Upper lobe of left lung (tissue), 4 donors: Measurements from ENCODE around the gene MARK2.

Source experiments
- CTCF ChIP-seq, 6 experiments: fragments of 450-650 bp in 4 of 6; fragments of 200-600 bp in 2 of 6; sonication (generic) in 2 of 6; IDR thresholded peaks; one replicate each; pipeline ENCODE4 v1.5.1; 2016 to 2019; ENCODE audit warnings: antibody characterized with exemption in 6 of 6
- EP300 ChIP-seq, 4 donors: sonication (generic); formaldehyde crosslinking; IDR thresholded peaks; one replicate each; pipeline ENCODE4 v1.5.1; 2017; ENCODE audit warnings: antibody characterized with exemption in 4 of 4, control low read depth in 2 of 4
- POLR2AphosphoS5 ChIP-seq, 2 donors: sonication (generic); formaldehyde crosslinking; IDR thresholded peaks; one replicate each; pipeline ENCODE4 v1.5.1; 2017; ENCODE audit warnings: antibody characterized with exemption in 2 of 2

DNA sequence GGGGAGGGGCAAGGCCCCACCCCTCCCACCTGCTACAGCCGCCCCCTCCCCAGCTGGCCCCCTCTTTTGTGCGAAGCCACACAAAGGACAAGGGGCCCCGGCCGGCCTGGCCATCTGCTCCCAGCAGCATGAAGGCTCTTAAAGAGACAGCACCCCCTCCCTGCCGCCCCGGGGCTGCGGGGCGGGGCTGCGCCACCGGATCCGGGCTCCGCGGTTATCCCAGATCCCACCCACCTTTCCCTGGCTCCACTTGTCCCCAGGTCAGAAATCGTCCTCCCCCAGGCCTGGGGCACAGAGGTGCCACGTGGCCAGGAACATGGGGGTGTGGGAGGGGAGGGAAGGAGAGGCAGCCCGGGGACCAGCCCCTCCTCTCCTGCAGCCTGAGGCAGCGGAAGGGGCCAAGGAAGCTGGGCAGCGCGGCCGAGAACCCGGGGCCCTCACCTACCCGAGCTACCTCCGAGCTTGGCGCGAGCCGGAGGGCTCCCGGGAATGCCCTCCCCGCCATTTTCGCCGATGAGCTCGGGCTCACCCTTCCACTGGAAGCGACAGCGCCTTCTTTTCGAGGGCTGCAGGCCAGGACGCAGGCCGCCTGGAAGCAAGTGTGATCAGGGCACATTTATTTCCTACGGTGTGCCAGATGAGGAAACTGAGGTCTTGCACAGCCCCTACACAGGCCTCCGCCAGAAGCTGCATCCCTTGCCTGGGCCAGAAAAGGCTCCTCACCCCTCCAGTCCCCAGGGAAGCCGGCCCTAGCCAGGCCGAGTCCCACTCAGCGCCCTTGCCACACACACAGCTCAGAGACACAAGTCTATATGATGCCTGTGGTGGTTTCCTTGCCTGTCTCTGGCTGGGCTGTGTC, 80.6 kb downstream of the MARK2 start:
- TF ChIP-seq CTCF (IDR thresholded peaks at IDR 0.05) = no peak
- no peak for TF ChIP-seq POLR2AphosphoS5 (IDR thresholded peaks at IDR 0.05)
- no peak for TF ChIP-seq EP300 (IDR thresholded peaks at IDR 0.05)
